ENCODE data around the gene CHST13. TPM values are rescaled to one million over a fixed set of nuclear protein-coding genes. Genes with fewer than 3 reads are reported as not detected.
"Not testable (repeated sequence)": the region's sequence is repeated elsewhere in the genome, so short reads cannot be mapped to it uniquely, and the experiment has no call there.

Gene CHST13
- total and polyA plus RNA-seq, 2 of the 4 experiments (the other 2 are of a cell fraction), result not detected

DNA sequence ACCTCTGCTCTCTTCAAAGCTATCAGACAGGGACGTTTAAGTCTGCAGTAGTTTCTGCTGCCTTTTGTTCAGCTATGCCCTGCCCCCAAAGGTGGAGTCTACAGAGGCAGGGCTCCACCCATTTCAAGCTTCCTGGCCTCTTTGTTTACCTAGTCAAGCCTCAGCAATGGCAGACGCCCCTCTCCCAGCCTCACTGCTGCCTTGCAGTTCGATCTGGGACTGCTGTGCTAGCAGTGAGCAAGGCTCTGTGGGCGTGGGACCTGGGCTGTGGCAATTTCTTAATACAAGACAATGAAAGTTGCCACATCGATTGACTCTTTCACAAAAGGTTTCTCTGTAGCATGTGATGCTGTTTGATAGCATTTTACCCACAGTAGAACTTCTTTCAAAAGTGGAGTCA is 67.6 kb downstream of the CHST13 start:
- H3K36me3 ChIP-seq (ENCODE audit: control insufficient read depth, insufficient read depth, low read length); H2BK5ac ChIP-seq (ENCODE audit: low read depth, low read length, poor library complexity, severe bottlenecking); H4K91ac ChIP-seq (ENCODE audit: insufficient read depth, low read depth, low read length); H3K56ac ChIP-seq (ENCODE audit: extremely low read depth, insufficient read depth, low read length); H3K9me1 ChIP-seq (ENCODE audit: insufficient read depth, low read length); H2BK120ac ChIP-seq (ENCODE audit: low read depth, low read length); H3K14ac ChIP-seq (replicated peaks; ENCODE audit: low read depth, low read length); H4K20me1 ChIP-seq (ENCODE audit: insufficient read depth, low read length); H3K4ac ChIP-seq (ENCODE audit: low read depth, low read length); H3K4me1 ChIP-seq (ENCODE audit: control insufficient read depth, insufficient read depth, low read length); intact Hi-C loops (cut with micrococcal nuclease); ATAC-seq (ENCODE audit: low read depth); H2AK9ac ChIP-seq (replicated peaks; ENCODE audit: low read depth, low read length, poor library complexity); BruUV-seq (replicated peaks); DNase-seq; H2BK15ac ChIP-seq (ENCODE audit: low read depth, low read length); H3K18ac ChIP-seq (ENCODE audit: low read depth, low read length); H3K27me3 ChIP-seq (ENCODE audit: control insufficient read depth, insufficient read depth, low read length); POLR2A ChIA-PET (ENCODE audit: unreplicated experiment); H3K4me3 ChIP-seq (ENCODE audit: insufficient read depth, low read depth, low read length); CTCF ChIA-PET; in situ Hi-C loops (cut with MboI; ENCODE audit: low sequenced_read_pairs); dilution Hi-C loops (cut with HindIII; ENCODE audit: low sequenced_read_pairs, unreplicated experiment); H3K23ac ChIP-seq (ENCODE audit: low read depth, low read length); H3K9me3 ChIP-seq (ENCODE audit: control insufficient read depth, insufficient read depth, low read length); H2AK5ac ChIP-seq (ENCODE audit: low read depth, low read length); H4K8ac ChIP-seq (ENCODE audit: low read depth in 2 of 2, low read length in 2 of 2); H3K79me1 ChIP-seq (ENCODE audit: low read depth in 1 of 2, low read length in 2 of 2); H4K5ac ChIP-seq (ENCODE audit: low read depth, low read length); H3K27ac ChIP-seq (ENCODE audit: insufficient read depth, low read length); H2BK20ac ChIP-seq (ENCODE audit: low read depth, low read length); H3K9ac ChIP-seq (ENCODE audit: low read depth, low read length); H2AFZ ChIP-seq (replicated peaks; ENCODE audit: low read length, poor library complexity); H3K4me2 ChIP-seq (ENCODE audit: low read depth, low read length): not testable (repeated sequence)
- WGBS, 2 experiments (ENCODE audit: extremely low coverage in 2 of 2, insufficient read length in 1 of 2), result 20% methylated on average over 1 of the region's 5 CpGs; no CpG with 5 or more reads in 1 of the 2 experiments

Small RNA genes within 50 kb of the gene (microRNA-seq; reads per million reads assigned to microRNA genes)
- not detected for gene RNA5SP138 (ENCODE audit: insufficient read depth, insufficient read length)

Small RNA genes within 50 kb of the gene (small RNA-seq; reads per million reads assigned to genes)
- gene RNA5SP138, result 0 reads per million in 5 experiments

Other genes with a start within 250 kb of the CHST13 start
- under 0.01 and 0.18 TPM in 2 replicates for gene KLF15, start 166.7 kb upstream of the CHST13 start, total RNA-seq (2012; rRNA removed)
- 0.14 and 0.24 TPM in 2 replicates for gene KLF15, start 166.7 kb upstream of the CHST13 start, polyA plus RNA-seq (2012; rRNA removed)
- not detected in 2 replicates for gene CFAP100, start 129.2 kb upstream of the CHST13 start, total RNA-seq (2012; rRNA removed)
- not detected in 2 replicates for gene CFAP100, start 129.2 kb upstream of the CHST13 start, polyA plus RNA-seq (2012; rRNA removed)
- 13.1 and 14.3 TPM in 2 replicates for gene ZXDC, start 48.3 kb upstream of the CHST13 start, total RNA-seq (2012; rRNA removed)
- gene ZXDC, start 48.3 kb upstream of the CHST13 start, polyA plus RNA-seq (2012; rRNA removed), result 11.5 and 12.2 TPM in 2 replicates
- not detected in 2 replicates for gene UROC1, start 6.4 kb upstream of the CHST13 start, total RNA-seq (2012; rRNA removed)
- not detected in 2 replicates for gene UROC1, start 6.4 kb upstream of the CHST13 start, polyA plus RNA-seq (2012; rRNA removed)
- gene C3orf22, start 34.8 kb downstream of the CHST13 start, total RNA-seq (2012; rRNA removed), result not detected in 2 replicates
- gene C3orf22, start 34.8 kb downstream of the CHST13 start, polyA plus RNA-seq (2012; rRNA removed), result not detected in 2 replicates
- 8.1 and 8.4 TPM in 2 replicates for gene TXNRD3, start 131.0 kb downstream of the CHST13 start, total RNA-seq (2012; rRNA removed)
- gene TXNRD3, start 131.0 kb downstream of the CHST13 start, polyA plus RNA-seq (2012; rRNA removed), result 3.9 and 4.2 TPM in 2 replicates
- 18.8 and 20.6 TPM in 2 replicates for gene CHCHD6, start 180.1 kb downstream of the CHST13 start, total RNA-seq (2012; rRNA removed)
- 28.9 and 29.1 TPM in 2 replicates for gene CHCHD6, start 180.1 kb downstream of the CHST13 start, polyA plus RNA-seq (2012; rRNA removed)